WTC11 (cell line): ENCODE measurements around the gene ITPR2.

ENCODE experiments used
- CBFB ChIP-seq: sonication (generic); formaldehyde crosslinking; IDR thresholded peaks from 2 replicates; pipeline ENCODE4 v1.8.1; 2022; ENCODE audit warnings: mild to moderate bottlenecking, low read depth, missing genetic modification reagents
- EMX1 ChIP-seq: fragments of 250-450 bp; sonication (Bioruptor Pico); IDR thresholded peaks from 2 replicates; pipeline ENCODE4 v1.8.0; 2021; ENCODE audit warnings: mild to moderate bottlenecking
- JUN ChIP-seq: sonication (generic); formaldehyde crosslinking; IDR thresholded peaks from 2 replicates; pipeline ENCODE4 v1.8.0; 2023; ENCODE audit warnings: mild to moderate bottlenecking, missing genetic modification reagents
- ZNF423 ChIP-seq: fragments of 250-450 bp; sonication (Bioruptor Pico); IDR thresholded peaks from 2 replicates; pipeline ENCODE4 v2.1.2; 2022; ENCODE audit warnings: mild to moderate bottlenecking, moderate library complexity
- TF ChIP-seq, protein P1 (sequence below): sonication (generic); formaldehyde crosslinking; IDR thresholded peaks from 2 replicates; pipeline ENCODE4 v1.8.0; 2022; ENCODE audit warnings: mild to moderate bottlenecking, missing genetic modification reagents
- TF ChIP-seq, protein P2 (sequence below): fragments of 200-600 bp; IDR thresholded peaks from 2 replicates; pipeline ENCODE4 v1.8.0; 2022; ENCODE audit warnings: antibody characterized with exemption
- TF ChIP-seq, protein P3 (sequence below): sonication (generic); formaldehyde crosslinking; IDR thresholded peaks from 2 replicates; pipeline ENCODE4 v1.8.1; 2022; ENCODE audit warnings: low read depth, mild to moderate bottlenecking, moderate library complexity, missing genetic modification reagents, borderline replicate concordance
- TF ChIP-seq, protein P4 (sequence below): sonication (generic); formaldehyde crosslinking; conservative IDR thresholded peaks from 2 replicates; pipeline ENCODE4 v1.8.1; 2023; ENCODE audit warnings: mild to moderate bottlenecking, low read depth, missing genetic modification reagents, moderate library complexity

DNA sequence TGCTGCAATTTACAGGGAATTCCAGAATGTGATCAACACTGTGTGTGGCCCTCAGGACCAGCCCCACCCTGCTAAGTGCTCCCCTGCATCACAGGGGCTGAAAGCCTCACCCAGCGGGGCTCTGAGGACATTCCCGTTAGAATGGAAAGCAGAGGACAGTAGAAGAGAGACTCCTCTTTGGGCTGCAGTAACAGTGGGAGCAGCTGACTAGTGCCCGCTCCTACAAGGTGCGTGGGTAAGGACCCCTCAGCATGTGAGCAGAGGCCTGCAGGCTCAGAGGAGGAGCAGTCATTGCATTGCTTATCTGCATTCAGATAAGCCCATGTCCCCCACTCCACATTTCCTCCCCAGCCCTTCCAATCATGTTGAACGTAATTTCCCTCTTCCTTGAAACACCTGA lies 120.1 kb downstream of the ITPR2 start:
- TF ChIP-seq, protein P1, sequence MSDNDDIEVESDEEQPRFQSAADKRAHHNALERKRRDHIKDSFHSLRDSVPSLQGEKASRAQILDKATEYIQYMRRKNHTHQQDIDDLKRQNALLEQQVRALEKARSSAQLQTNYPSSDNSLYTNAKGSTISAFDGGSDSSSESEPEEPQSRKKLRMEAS (CRISPR knock-in tag) = no peak
- TF ChIP-seq, protein P2, sequence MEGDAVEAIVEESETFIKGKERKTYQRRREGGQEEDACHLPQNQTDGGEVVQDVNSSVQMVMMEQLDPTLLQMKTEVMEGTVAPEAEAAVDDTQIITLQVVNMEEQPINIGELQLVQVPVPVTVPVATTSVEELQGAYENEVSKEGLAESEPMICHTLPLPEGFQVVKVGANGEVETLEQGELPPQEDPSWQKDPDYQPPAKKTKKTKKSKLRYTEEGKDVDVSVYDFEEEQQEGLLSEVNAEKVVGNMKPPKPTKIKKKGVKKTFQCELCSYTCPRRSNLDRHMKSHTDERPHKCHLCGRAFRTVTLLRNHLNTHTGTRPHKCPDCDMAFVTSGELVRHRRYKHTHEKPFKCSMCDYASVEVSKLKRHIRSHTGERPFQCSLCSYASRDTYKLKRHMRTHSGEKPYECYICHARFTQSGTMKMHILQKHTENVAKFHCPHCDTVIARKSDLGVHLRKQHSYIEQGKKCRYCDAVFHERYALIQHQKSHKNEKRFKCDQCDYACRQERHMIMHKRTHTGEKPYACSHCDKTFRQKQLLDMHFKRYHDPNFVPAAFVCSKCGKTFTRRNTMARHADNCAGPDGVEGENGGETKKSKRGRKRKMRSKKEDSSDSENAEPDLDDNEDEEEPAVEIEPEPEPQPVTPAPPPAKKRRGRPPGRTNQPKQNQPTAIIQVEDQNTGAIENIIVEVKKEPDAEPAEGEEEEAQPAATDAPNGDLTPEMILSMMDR = no peak
- TF ChIP-seq, protein P3, sequence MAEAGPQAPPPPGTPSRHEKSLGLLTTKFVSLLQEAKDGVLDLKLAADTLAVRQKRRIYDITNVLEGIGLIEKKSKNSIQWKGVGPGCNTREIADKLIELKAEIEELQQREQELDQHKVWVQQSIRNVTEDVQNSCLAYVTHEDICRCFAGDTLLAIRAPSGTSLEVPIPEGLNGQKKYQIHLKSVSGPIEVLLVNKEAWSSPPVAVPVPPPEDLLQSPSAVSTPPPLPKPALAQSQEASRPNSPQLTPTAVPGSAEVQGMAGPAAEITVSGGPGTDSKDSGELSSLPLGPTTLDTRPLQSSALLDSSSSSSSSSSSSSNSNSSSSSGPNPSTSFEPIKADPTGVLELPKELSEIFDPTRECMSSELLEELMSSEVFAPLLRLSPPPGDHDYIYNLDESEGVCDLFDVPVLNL (CRISPR knock-in tag) = no peak
- no peak for TF ChIP-seq ZNF423 (CRISPR knock-in tag)
- no peak for TF ChIP-seq CBFB (CRISPR knock-in tag)
- TF ChIP-seq EMX1 (CRISPR knock-in tag) = no peak
- TF ChIP-seq, protein P4, sequence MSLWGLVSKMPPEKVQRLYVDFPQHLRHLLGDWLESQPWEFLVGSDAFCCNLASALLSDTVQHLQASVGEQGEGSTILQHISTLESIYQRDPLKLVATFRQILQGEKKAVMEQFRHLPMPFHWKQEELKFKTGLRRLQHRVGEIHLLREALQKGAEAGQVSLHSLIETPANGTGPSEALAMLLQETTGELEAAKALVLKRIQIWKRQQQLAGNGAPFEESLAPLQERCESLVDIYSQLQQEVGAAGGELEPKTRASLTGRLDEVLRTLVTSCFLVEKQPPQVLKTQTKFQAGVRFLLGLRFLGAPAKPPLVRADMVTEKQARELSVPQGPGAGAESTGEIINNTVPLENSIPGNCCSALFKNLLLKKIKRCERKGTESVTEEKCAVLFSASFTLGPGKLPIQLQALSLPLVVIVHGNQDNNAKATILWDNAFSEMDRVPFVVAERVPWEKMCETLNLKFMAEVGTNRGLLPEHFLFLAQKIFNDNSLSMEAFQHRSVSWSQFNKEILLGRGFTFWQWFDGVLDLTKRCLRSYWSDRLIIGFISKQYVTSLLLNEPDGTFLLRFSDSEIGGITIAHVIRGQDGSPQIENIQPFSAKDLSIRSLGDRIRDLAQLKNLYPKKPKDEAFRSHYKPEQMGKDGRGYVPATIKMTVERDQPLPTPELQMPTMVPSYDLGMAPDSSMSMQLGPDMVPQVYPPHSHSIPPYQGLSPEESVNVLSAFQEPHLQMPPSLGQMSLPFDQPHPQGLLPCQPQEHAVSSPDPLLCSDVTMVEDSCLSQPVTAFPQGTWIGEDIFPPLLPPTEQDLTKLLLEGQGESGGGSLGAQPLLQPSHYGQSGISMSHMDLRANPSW = no peak
- no peak for TF ChIP-seq JUN (CRISPR knock-in tag)
